ENCODE results near the gene IZUMO2.
"Not testable (repeated sequence)": the region's sequence is repeated elsewhere in the genome, so short reads cannot be mapped to it uniquely, and the experiment has no call there.

Gene IZUMO2

GRCh38 chr19:50148528-50148927 lies 14.6 kb downstream of the IZUMO2 start:
- H3K4me1 ChIP-seq (ENCODE audit: control insufficient read depth, insufficient read depth, low read length), result no peaks in the 10 kb centered on the region
- no peak overlapping the region for H3K27ac ChIP-seq (ENCODE audit: low read depth, low read length)
- no peaks in the 10 kb centered on the region for H3K36me3 ChIP-seq (ENCODE audit: control insufficient read depth, insufficient read depth, low read length)
- H3K27me3 ChIP-seq (ENCODE audit: control insufficient read depth, insufficient read depth, low read length), result no peaks in the 10 kb centered on the region
- H3K9ac ChIP-seq (ENCODE audit: low read length), result no peak overlapping the region
- H3K4me3 ChIP-seq (ENCODE audit: low read length), result no peak overlapping the region

- Histone ChIP-seq H3K27ac (ENCODE audit: low read depth, low read length) (peak overlapping the region; percentile 69), H3K36me3 (ENCODE audit: control insufficient read depth, insufficient read depth, low read length) (no peaks in the 10 kb centered on the region), H3K9ac (ENCODE audit: low read length) (peak overlapping the region; percentile 62), H3K27me3 (ENCODE audit: control insufficient read depth, insufficient read depth, low read length) (no peaks in the 10 kb centered on the region), H3K4me3 (ENCODE audit: low read length) (peak overlapping the region; percentile 73), H3K4me1 (ENCODE audit: control insufficient read depth, insufficient read depth, low read length) (no peaks in the 10 kb centered on the region)
Measured at GRCh38 chr19:50147462-50148423, 15.3 kb downstream of the IZUMO2 start.

- H3K9ac ChIP-seq (ENCODE audit: low read length); H3K4me3 ChIP-seq (ENCODE audit: low read length); H3K27me3 ChIP-seq (ENCODE audit: control insufficient read depth, insufficient read depth, low read length); H3K27ac ChIP-seq (ENCODE audit: low read depth, low read length); H3K36me3 ChIP-seq (ENCODE audit: control insufficient read depth, insufficient read depth, low read length); H3K4me1 ChIP-seq (ENCODE audit: control insufficient read depth, insufficient read depth, low read length): not testable (repeated sequence)
Measured at GRCh38 chr19:50141921-50142320, 21.2 kb downstream of the IZUMO2 start.

DNA sequence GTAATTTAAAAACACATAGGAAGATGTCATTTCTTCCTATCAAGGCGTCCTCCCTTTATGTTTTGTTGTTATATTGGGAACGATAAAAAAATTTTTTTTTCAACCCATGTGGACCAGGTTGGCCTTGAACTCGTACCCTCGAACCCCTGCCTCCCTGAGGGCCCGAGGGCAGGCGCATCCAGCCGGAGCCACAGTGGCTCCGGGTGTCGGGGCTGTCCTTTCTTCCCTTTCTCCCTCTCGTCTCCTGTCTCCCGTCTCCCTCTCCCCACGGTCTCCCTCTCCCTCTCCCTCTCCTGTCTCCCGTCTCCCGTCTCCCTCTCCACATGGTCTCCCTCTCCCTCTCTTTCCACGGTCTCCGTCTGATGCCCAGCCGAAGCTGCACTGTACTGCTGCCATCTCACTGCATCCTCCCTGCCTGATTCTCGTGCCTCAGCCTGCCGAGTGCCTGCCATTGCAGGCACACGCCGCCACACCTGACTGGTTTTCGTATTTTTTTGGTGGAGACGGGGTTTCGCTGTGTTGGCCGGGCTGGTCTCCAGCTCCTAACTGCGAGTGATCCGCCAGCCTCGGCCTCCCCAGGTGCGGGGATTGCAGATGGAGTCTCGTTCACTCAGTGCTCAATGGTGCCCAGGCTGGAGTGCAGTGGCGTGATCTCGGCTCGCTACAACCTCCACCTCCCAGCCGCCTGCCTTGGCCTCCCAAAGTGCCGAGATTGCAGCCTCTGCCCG lies 22.8 kb downstream of the IZUMO2 start:
- H3K36me3 ChIP-seq (ENCODE audit: control insufficient read depth, insufficient read depth, low read length); H3K4me3 ChIP-seq (ENCODE audit: low read length); H3K27me3 ChIP-seq (ENCODE audit: control insufficient read depth, insufficient read depth, low read length); H3K4me1 ChIP-seq (ENCODE audit: control insufficient read depth, insufficient read depth, low read length); H3K27ac ChIP-seq (ENCODE audit: low read depth, low read length); H3K9ac ChIP-seq (ENCODE audit: low read length): not testable (repeated sequence)

DNA sequence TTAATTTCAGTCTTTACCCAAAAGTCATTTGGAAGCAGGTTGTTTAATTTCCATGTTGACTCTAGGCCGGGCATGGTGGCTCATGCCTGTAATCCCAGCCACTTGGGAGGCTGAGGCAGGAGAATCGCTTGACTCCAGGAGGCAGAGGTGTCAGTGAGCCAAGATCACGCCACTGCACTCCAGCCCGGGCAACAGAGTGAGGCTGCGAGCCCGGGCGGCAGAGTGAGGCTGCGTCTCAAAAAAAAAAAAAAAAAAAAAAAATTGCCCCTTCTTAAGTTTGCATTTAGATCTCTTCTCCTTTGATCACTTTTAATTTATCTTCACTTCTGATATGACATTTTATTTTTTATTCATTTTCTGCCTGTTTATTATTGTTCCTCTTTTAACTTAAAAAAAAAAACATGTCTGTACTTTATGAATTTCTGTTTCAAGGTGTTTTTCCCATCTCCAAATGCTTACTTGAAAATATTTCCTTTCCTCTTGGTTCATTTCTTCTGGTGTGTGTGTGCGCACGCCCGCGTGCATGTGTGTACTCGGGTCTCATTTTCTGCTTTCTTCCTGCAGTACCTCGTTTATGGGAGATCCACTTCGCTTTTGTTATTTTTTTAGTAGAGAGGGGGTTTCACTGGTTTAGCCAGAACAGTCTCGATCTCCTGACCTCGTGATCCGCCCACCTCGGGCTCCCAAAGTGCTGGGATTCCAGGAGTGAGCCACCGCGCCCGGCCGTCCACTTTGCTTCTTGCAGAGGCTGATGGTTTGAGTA lies 26.3 kb downstream of the IZUMO2 start:
- not testable (repeated sequence) for H3K9ac ChIP-seq (ENCODE audit: low read length); H3K36me3 ChIP-seq (ENCODE audit: control insufficient read depth, insufficient read depth, low read length); H3K27me3 ChIP-seq (ENCODE audit: control insufficient read depth, insufficient read depth, low read length); H3K4me1 ChIP-seq (ENCODE audit: control insufficient read depth, insufficient read depth, low read length); H3K27ac ChIP-seq (ENCODE audit: low read depth, low read length); H3K4me3 ChIP-seq (ENCODE audit: low read length)

DNA sequence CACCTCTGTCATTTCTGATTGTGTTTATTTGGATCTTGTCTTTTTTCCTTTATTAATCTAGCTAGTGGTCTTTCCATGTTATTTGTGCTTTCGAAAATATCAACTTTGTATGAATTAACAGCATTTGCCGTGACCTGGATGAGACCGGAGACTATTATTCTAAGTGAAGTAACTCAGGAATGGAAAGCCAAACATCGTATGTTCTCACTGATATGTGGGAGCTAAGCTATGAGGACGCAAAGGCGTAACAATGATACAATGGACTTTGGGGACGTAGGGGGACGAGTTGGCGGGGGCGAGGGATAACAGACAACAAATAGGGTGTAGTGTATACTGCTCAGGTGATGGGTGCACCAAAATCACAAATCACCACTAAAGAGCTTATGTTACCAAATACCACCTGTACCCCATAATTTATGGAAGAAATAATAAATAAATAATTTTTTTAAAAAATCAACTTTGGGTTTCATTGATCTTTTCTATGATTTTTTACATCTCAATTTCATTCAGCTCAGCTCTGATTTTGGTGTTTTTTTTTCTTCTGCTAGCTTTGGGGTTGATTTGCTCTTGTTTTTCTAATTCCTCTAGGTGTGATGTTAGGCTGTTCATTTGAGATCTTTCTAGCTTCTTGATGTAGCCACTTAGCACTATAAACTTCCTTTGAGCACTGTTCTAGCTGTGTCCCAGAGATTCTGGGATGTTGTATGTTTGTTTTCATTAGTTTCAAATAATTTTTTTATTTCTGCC lies 27.1 kb downstream of the IZUMO2 start:
- H3K27ac ChIP-seq (ENCODE audit: low read depth, low read length); H3K27me3 ChIP-seq (ENCODE audit: control insufficient read depth, insufficient read depth, low read length); H3K9ac ChIP-seq (ENCODE audit: low read length); H3K36me3 ChIP-seq (ENCODE audit: control insufficient read depth, insufficient read depth, low read length); H3K4me1 ChIP-seq (ENCODE audit: control insufficient read depth, insufficient read depth, low read length); H3K4me3 ChIP-seq (ENCODE audit: low read length): not testable (repeated sequence)

- not testable (repeated sequence) for H3K9ac ChIP-seq (ENCODE audit: low read length); H3K4me3 ChIP-seq (ENCODE audit: low read length); H3K4me1 ChIP-seq (ENCODE audit: control insufficient read depth, insufficient read depth, low read length); H3K36me3 ChIP-seq (ENCODE audit: control insufficient read depth, insufficient read depth, low read length); H3K27me3 ChIP-seq (ENCODE audit: control insufficient read depth, insufficient read depth, low read length); H3K27ac ChIP-seq (ENCODE audit: low read depth, low read length)
Measured at GRCh38 chr19:50134777-50135719, 28.0 kb downstream of the IZUMO2 start.

- not testable (repeated sequence) for H3K36me3 ChIP-seq (ENCODE audit: control insufficient read depth, insufficient read depth, low read length); H3K4me3 ChIP-seq (ENCODE audit: low read length); H3K4me1 ChIP-seq (ENCODE audit: control insufficient read depth, insufficient read depth, low read length)
Measured at GRCh38 chr19:50133518-50134492, 29.3 kb downstream of the IZUMO2 start.

GRCh38 chr19:50104012-50104411 lies 59.1 kb downstream of the IZUMO2 start:
- not testable (repeated sequence) for H3K36me3 ChIP-seq (ENCODE audit: control insufficient read depth, insufficient read depth, low read length); H3K4me3 ChIP-seq (ENCODE audit: low read length); H3K27ac ChIP-seq (ENCODE audit: low read depth, low read length); H3K4me1 ChIP-seq (ENCODE audit: control insufficient read depth, insufficient read depth, low read length); H3K27me3 ChIP-seq (ENCODE audit: control insufficient read depth, insufficient read depth, low read length); H3K9ac ChIP-seq (ENCODE audit: low read length)

More at GRCh38 chr19:50133518-50134492, 29.3 kb downstream of the IZUMO2 start:
- H3K9ac ChIP-seq (ENCODE audit: low read length); H3K27ac ChIP-seq (ENCODE audit: low read depth, low read length); H3K27me3 ChIP-seq (ENCODE audit: control insufficient read depth, insufficient read depth, low read length): not testable (repeated sequence)

GRCh38 chr19:50103405-50103804 lies 59.7 kb downstream of the IZUMO2 start:
- H3K4me3 ChIP-seq (ENCODE audit: low read length); H3K36me3 ChIP-seq (ENCODE audit: control insufficient read depth, insufficient read depth, low read length); H3K27me3 ChIP-seq (ENCODE audit: control insufficient read depth, insufficient read depth, low read length); H3K27ac ChIP-seq (ENCODE audit: low read depth, low read length); H3K4me1 ChIP-seq (ENCODE audit: control insufficient read depth, insufficient read depth, low read length); H3K9ac ChIP-seq (ENCODE audit: low read length): not testable (repeated sequence)
